Thyroid gland (tissue), 4 donors: ENCODE data around the gene CHN2.

ENCODE experiments used
- POLR2A ChIP-seq, 2 donors: fragments of 450-650 bp; IDR thresholded peaks; one replicate each; pipeline ENCODE4 v1.6.1; 2017; ENCODE audit warnings: antibody characterized with exemption in 2 of 2, mild to moderate bottlenecking in 2 of 2, moderate library complexity in 1 of 2
- TF ChIP-seq, protein P1 (sequence below), 6 experiments: fragments of 200-600 bp in 3 of 6; fragments of 450-650 bp in 3 of 6; sonication (generic) in 3 of 6; IDR thresholded peaks; one replicate each; pipeline ENCODE4 v1.5.1; 2016 to 2019; ENCODE audit warnings: antibody characterized with exemption in 6 of 6, mild to moderate bottlenecking in 2 of 6, inconsistent platforms in 1 of 6, moderate library complexity in 1 of 6

- TF ChIP-seq, protein P1, sequence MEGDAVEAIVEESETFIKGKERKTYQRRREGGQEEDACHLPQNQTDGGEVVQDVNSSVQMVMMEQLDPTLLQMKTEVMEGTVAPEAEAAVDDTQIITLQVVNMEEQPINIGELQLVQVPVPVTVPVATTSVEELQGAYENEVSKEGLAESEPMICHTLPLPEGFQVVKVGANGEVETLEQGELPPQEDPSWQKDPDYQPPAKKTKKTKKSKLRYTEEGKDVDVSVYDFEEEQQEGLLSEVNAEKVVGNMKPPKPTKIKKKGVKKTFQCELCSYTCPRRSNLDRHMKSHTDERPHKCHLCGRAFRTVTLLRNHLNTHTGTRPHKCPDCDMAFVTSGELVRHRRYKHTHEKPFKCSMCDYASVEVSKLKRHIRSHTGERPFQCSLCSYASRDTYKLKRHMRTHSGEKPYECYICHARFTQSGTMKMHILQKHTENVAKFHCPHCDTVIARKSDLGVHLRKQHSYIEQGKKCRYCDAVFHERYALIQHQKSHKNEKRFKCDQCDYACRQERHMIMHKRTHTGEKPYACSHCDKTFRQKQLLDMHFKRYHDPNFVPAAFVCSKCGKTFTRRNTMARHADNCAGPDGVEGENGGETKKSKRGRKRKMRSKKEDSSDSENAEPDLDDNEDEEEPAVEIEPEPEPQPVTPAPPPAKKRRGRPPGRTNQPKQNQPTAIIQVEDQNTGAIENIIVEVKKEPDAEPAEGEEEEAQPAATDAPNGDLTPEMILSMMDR (IDR thresholded peaks at IDR 0.05), result no peak
- TF ChIP-seq POLR2A (IDR thresholded peaks at IDR 0.05), result no peak
These were observed 259.9 kb downstream of the CHN2 start for GRCh38 chr7:29454464-29454863.
